NCI-H2029 treated with DMSO at 0.1 percent for 48 hours (cell line): Measurements from ENCODE around the gene GMDS.

Source experiments
- DNase-seq: peaks from one replicate; lab custom pipeline; 2025; lab: John Stamatoyannopoulos, UW

Gene GMDS

DNA sequence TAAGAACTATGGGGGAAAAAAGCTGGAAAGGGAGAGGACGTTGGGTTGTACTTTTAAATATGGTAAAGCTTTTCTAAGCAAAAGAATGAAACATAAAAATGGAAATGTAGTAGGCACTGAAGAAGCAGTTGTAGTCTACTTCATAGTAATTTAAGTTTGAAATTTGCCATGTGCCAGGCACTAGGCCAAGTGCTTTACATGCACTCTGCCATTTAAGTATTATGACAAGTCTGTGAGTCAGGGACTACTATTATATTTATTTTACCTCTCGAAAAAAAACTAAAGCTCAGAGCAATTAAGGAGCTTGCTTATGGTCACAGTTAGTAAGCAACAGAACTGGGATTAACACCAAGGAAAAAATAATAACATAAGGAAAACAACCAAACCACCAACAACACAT is 257.8 kb downstream of the GMDS start:
- DNase-seq: no peak

DNA sequence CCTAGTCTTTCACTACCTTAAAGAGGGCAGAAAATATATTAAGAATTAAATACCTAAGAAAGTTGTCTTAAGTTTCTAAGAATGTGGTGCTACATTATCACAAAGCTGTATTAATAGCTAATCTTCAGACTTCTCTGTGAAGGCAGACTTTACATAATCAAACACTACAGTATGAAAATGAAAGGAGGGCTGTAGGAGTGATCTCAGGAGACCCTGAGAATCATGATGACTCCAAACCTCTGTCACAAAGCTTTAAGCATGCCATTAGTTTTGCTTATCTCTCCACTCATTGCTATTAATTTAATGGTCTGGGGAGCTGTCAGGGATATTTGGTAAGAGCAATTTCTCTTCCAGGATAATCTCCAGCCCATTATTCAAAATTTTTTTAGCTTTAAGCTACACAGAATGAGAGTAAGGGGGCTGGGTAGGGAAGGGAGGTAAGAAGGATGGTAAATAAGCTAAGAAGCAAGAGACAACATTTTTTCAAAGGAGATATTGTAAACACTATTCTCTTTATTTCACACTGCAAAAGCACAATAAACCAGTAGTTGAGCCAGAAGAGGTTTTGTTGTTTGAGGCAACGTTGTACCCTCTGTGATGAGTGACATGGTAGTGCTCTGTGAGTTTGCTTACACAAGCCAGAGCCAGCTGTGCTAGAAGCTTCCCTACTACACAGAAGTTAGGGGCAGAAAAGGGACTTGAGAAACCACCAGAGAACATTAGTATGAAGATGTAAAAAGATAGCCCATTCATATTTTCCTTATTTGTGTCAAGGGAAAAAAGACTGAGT is 258.8 kb downstream of the GMDS start:
- no peak for DNase-seq

DNA sequence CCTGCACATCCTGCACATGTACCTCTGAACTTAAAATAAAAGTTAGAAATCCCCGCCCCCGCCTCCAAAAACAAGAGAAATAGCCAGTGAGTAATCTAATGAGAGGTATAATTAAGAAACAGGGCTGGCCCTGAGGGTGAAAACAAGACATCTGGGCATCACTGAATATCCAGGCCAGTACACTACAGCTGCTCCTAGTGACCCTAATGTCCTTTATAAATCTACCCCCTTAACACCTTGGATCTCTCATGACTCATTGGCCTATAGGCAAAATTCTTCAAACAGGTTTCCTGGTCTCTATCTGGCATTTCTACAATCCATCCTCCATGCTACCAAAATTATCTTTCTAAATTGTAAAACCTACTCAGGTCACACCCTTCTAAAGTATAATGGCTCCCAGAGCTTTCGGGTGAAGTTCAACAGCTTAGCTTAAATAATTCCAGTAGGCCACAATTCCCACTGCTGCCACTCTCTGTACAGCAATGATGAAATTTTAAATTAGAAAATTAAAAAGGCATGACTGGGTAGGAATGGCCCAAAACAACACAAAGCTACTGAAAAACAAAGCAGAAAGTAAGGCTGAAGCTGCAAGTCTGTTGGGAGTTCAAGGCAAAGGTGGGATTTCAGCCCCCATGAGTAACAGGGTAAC is 260.9 kb downstream of the GMDS start:
- no peak for DNase-seq

DNA sequence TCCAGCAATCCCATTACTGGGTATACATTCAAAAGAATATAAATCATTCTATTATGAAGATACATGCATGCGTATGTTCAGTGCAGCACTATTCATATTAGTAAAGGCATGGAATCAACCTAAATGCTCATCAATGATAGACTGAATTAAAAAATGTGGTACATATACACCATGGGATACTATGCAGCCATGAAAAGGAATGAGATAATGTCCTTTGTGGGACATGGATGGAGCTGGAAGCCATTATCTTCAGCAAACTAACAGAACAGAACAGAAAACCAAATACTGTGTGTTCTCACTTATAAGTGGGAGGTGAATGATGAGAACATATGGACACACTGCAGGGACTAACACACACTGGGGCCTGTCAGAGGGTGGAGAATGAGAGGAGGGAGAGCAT is 261.6 kb downstream of the GMDS start:
- DNase-seq: no peak

DNA sequence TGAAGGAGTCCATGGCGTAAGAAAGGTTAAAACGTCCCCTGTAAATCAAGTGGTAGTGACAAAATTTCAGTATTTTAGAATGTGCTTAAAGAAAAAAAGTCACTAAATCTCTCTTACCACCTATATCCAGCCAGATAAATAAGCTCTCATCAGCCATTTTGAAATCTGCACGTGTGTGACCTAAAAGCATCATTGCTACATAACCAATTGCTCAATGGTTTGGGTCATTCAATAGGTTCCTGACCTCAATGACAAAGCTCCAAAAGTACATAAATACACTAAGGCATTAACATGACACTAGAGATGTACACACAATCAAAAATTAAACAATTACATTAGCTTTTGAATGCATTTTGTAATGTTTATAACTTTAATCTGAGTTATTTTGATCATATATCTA is 272.4 kb downstream of the GMDS start:
- DNase-seq: no peak

DNA sequence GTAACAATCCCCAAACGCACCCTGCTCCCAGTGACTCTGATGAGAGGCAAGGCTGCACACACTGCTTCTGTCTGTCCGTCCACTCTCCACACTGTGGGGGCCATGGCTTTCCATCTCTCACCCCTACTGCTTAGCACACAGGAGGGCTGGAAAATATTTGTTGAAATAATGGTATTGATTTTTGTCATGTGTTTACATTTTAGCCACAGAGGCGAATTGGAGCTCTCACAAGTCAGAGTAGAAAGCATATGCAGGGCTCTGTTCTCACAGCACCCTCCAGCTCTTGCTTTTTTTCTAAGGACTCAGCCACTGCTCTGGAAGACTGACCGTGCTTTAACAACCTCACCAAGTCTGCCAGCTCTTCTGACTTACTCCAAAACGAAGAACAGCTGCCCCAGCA is 273.8 kb downstream of the GMDS start:
- DNase-seq: no peak

DNA sequence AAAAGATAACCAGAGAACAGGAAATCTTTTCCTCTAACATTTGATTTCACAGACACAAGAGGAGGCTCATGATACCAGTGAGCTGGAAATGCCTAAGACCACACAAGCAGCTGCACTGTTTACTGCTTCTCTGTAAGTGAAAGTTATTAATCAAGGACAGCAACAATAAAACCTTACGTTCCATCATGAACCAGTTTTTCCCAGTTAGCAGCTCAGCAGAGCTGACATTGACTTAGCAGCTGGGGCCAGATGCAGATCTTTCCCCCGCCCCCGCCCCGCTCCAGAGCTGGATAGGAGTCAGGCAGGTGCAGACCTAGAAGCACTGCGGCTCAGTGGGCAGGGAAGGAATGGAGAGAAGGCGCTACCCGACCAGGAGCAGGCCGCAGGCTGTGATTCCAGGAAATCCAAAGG is 275.2 kb downstream of the GMDS start:
- peak; percentile 73 for DNase-seq

DNA sequence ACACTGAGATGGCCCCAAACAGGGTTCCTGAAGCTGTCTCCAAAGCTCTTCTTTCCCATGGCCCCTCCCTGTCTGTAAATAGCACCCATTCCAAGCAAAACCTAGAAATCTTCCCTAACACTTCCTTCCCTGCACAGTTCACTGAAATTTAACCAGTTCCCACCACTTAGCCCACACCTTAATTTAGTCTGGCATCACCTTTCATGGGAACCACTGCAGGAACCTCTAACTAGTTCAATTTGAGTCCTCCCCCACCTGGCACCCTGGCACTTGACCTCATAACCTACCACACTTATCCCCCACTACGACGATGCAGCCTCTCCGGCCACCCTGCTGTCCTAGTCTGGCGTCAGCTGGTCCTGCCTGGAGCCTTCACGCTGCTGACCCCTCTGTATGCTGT is 278.7 kb downstream of the GMDS start:
- DNase-seq: no peak

DNA sequence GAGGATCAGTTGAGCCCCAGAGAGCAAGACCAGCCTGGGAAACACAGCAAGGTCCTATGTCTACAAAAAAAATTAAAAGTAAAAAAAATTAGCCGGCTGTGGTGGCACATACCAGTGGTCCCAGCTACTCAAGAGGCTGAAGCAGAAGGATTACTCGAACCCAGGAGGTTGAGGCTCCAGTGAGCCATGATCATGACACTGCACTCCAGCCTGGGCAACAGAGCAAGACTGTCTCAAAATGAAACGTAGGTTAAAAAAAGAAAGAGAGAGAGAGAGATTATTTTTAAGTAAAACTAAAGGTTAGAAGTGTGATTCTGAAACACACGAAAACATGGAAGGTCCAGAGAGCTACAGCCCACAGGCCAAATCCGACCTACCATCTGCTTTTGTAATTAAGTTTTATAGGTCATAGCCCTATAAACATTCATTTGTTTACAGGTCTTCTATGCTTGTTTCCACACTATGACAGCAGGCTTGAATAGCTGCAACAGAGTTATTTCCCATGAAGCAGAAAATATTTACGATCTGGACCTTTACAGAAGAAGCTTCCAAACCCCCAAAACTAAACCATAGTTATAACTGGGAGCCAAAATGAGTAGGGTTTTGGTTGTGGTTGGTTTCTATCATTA is 279.7 kb downstream of the GMDS start:
- no peak for DNase-seq

DNA sequence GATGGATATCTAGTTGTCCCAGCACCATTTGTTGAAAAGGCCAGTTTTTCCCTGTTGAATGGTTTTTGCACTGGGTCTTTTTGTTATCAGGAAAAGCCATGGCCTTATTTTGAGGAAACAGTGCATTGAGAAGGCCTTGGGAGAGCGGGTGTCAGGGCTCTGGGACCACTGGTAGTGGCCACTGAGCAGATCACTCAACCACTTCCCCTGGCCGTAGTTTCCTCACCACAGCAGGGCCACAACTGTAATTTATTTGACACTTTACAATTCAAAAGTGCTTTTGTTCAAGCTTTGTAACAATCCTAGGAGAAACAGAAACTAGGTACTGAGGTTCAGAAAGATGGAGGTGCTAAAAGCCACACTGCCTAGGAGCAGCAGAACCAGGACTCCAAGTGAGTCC is 281.8 kb downstream of the GMDS start:
- no peak for DNase-seq

DNA sequence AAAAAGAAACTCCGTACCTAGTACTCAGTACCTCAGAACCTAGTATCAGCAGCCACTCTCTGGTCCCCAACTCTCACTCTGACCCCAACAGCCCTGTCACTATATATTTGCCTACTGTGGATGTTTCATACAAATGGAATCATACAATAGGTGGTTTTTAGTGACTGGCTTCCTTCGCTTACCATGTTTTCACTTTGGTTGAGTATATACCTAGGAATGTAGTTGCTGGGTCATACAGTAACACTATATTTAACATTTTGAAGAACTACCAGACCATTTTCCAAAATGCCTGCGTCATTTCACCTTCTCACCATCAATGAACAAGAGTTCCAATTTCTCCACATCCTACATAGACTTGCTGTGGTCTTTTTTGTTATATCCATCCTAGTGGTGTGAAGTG is 283.2 kb downstream of the GMDS start:
- DNase-seq: no peak

DNA sequence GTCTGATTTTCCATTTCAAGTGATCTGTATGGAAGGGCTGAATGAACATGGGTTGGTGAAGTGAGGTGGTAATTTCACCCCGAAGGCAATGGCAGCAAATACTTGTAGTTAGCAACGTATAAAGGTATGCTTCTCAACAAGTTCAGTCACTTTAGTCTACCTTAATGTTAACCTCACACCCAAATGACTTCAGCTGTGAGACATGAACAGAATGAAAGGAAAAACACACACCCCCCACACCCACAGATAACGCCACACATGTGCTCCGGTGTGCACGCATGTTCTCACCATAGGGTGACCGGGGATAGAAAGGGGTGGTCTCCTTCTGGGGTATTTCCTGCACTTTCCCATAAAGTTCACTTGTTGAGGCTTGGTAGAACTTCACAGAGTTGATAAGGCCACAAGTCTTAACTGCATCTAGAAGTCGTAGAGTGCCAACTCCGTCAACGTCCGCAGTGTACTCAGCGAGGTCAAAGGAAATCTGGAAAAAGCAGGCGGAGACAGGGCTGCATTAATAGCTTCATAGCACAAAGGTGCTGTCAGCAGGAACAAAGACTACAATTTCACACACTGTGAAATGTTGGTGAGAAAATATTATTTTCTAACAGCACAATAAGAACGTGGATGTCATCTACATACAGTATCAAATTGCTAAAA is 284.8 kb downstream of the GMDS start:
- no peak for DNase-seq

DNA sequence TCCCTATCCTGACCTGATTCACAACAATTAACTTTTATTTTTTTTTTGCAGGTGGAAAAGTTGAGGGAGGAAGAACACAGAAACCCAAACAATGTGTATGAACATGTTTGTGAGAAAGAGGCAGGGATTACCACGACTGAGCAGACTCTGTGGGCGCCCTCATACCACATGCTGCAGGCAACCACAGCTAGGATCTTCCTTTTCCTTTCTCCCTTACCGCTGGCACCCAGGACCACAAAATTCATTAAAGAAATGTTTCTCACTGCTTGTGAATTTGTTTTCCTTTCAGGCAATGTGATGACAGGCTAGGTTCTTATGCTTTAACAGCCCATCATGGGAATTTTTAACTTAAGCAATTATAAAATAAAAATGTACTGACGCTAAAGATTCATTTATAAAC is 287.1 kb downstream of the GMDS start:
- DNase-seq: no peak

DNA sequence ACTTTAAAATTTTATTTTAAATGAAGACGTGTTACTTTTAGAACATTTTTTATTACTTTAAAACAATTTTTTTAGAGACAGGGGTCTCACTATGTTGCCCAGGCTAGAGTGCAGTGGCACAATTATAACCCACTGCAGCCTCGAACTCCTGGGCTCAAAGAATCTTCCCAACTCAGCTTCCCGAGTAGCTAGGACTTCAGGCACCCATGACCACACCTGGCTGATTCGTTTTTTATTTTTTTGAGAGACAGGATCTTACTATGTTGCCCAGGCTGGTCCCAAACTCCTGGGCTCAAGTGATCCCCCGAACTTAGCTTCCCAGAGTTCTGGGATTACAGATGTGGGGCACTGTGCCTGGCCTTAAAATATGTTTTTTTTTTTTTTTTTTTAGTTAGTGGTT is 287.7 kb downstream of the GMDS start:
- DNase-seq: no peak

DNA sequence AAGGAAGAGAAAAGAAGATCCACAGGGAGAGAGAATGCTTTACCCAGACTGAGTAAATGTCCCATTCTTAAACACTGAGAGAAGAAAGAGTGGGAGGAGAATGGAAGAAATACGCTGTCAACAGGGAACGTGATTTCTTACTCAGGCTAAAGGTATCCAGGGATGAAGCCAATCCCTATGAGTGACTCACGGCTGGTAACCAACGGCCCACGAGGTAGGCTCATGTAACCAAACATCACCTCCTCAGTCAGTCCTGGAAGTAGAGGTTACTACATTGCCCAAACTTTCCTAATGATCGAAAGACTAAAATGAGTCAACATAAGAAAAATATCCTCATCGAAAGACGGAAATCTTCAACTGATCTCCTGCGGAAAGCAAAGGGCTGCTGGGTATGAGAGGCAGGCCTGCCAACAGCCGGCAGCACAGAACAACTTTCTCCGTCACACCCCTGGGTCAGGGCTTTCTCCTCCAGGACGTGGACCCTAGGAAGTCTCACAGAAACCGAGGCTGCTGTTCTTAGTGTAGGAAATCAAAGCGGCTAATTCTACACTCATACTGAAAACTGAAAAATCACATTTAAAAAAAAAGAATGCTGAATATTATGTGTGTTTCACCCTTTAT is 292.6 kb downstream of the GMDS start:
- DNase-seq: no peak

DNA sequence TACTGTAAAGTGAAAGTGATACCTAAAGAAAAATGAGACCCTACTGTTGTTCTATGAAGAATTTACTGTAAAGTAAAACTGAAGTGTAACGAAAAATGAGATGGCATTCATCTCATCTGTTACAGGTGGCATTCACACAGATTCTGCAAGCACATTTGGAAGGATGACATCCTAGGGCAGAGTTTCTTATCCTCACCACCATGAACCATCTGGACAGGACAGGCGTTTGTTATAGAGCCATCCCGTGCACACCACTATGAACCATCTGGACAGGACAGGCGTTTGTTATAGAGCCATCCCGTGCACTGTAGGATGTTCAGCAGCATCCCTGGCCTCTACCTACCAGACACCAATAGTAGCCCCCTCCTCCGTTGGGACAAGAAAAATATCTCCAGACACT is 294.8 kb downstream of the GMDS start:
- no peak for DNase-seq

DNA sequence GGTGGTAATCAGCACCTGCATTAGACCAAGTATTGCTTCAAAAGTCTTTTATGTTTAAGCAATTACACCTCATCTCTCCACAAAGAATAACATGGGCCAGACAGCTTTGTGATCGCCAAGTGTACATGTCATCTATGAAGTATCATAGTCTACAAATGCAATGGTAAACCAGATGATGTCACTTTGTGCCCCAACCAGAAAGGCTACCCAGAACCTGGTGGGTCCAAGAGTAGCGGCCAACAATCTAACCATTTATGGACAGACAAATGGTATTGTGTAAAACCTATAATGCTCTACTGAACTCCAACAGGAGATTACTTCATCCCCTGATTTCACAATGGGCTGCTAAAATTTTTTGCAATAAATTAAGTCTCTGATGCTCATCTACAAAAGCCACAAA is 295.9 kb downstream of the GMDS start:
- no peak for DNase-seq

DNA sequence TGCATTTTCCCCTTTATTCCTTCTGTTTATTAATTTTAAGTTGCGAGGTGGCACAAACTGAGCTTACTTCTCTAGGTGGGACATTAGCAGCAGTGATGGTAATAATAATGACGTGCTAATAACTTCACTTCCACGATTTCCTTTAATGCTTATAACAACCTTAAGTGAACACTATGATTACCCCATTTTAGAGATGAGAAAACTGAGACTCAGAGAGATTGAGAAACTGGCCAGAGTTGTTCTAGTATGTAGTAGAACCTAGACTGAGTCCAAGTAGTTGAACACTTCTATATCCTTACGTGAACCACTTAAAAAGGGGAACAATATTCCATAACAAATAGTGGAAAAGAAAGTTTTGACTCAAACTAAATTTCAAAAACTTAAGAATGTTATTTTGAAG is 297.5 kb downstream of the GMDS start:
- DNase-seq: no peak

DNA sequence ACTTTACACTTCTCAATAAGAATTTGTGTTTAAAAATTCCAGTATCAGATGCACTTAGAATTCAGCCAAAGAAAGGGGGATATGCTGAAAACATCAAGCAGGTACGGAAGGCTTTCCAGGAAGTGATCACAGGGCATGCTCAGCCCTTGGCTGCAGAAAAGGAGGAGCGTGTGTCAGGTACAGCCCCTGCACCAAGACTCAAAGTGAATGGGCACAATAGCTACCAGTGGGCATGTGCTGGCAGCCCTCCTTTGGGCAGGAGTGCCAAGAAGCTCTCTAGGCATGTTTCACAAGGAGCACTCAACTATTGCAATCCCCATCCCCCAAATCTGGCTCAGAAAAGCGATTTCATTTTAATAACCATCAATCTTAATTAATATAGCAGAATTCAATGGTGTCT is 298.8 kb downstream of the GMDS start:
- no peak for DNase-seq

DNA sequence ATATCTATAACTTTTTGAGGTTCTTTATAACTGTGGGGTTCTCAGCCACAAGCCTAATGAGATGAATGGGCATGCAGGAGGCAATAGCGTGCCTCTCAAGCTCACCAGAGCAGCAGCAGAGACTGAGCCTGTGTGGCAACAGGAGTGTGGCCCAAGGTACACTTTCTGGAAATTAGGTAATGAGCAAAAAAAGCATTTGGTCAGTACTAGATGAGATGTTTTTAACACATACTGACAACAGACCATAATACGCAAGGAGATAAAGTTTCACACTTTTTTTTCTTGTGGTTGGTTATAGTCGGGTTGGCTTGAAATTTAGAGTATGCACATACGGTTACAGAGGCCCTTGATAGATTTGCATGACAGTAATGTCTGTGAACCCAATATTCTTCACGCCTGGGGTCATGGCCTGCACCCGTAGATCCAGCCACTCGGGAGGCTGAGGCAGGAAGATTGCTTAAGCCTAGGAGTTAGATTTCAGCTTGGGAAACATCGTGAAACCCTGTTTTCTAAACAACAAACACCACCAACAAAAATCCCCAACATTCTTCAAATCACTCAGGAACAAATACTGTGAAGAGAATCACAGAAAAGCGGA is 300.1 kb downstream of the GMDS start:
- no peak for DNase-seq

DNA sequence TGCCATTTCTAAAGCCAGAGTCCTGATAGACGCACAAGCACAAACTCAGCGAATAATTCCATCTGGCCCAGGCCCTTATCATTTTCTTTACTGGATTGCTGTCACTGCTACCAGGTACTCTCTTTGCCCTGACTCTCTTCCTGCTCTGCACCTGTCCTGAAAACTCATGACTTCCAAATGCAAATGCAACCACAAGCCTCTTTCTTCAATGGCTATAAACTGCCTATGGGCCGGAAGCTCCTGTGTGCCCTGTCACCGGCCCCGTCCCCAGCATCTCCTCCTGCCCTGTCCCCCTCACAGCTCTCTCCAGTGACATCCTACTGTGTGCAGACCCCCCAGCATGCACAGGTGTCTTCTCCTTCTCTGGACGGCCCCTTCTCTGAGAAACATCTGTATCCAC is 302.6 kb downstream of the GMDS start:
- no peak for DNase-seq

DNA sequence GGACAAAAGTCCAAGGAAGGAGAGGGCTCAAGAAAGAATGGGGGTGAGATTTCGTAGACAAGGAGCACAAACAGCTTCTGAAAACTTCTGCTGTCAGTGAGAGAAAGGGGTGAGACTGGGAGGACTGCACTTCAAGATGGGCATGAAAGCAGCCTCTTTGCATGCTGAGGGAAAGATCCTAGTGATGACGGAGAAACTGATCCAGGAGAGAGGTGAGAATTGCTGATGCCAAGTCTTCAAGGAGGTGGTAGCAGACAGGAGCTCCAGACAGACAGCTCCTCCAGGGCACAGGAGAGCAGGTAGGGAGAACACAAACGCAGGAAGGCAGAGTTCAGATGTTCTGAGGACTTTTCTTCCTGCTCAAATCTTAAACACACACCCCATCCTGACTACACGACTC is 303.9 kb downstream of the GMDS start:
- no peak for DNase-seq
